Ishikawa (cell line): Measurements from ENCODE around the gene DPF1.

Experiments
- CEBPB ChIP-seq: IDR thresholded peaks from 2 replicates; pipeline ENCODE4 v1.6.1; 2012
- EGR1 ChIP-seq: IDR thresholded peaks from 2 replicates; pipeline ENCODE4 v1.6.1; 2012
- NFIC ChIP-seq: IDR thresholded peaks from 2 replicates; pipeline ENCODE4 v1.6.1; 2012
- RAD21 ChIP-seq: IDR thresholded peaks from 2 replicates; pipeline ENCODE4 v1.6.1; 2012; ENCODE audit warnings: low read depth
- TEAD4 ChIP-seq: IDR thresholded peaks from 2 replicates; pipeline ENCODE4 v1.6.1; 2012

DNA sequence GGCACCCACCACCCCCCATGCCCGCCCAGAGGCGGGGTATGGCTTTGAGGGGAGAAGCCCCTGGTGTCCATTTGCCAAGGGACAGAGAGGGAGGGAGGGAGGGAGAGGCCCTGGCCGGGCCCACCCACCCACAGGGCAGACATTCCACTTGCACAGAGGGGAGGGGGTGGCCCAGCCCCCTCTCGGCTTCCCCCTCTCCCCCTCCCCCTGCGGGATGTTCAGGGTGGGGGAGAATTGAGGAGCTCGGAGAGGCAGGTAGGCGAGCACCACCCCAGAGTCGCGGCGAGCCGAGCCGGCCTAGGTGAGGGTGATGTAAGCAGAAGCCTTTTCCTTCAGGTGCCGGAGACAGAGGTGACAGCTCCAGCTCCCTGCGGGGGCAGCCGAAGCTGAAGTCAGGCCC lies 12.3 kb downstream of the DPF1 start:
- TF ChIP-seq CEBPB (no peak), EGR1 (no peak), NFIC (no peak), TEAD4 (no peak), RAD21 (no peak)
